Loucy (cell line): ENCODE data around the gene ETNK1.

ENCODE experiments used
- EZH2phosphoT487 ChIP-seq: fragments of 200-600 bp; IDR thresholded peaks from 2 replicates; pipeline ENCODE4 v1.6.1; 2018; ENCODE audit warnings: antibody characterized with exemption, mild to moderate bottlenecking, moderate library complexity, borderline replicate concordance
- TF ChIP-seq, protein P1 (sequence below): fragments of 200-600 bp; sonication (generic); conservative IDR thresholded peaks from 2 replicates; pipeline ENCODE4 v1.5.1; 2014; ENCODE audit warnings: mild to moderate bottlenecking, antibody characterized with exemption, low read length

DNA sequence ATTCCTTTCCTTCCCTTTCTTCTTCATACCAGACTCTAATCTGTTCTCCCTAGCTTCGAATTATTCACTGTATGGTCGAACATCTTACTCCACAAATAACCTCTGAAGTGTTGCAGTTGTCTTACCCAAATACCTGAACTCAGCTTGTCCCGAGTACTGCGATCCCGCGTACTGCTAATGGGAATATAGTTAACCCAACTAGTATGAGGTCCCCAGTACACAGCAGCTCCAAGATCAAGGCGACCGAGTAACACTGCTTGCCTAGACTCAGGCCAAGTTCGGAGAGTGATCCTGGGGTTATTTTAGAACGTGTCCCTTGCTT lies 462 bp upstream of the ETNK1 start:
- TF ChIP-seq, protein P1, sequence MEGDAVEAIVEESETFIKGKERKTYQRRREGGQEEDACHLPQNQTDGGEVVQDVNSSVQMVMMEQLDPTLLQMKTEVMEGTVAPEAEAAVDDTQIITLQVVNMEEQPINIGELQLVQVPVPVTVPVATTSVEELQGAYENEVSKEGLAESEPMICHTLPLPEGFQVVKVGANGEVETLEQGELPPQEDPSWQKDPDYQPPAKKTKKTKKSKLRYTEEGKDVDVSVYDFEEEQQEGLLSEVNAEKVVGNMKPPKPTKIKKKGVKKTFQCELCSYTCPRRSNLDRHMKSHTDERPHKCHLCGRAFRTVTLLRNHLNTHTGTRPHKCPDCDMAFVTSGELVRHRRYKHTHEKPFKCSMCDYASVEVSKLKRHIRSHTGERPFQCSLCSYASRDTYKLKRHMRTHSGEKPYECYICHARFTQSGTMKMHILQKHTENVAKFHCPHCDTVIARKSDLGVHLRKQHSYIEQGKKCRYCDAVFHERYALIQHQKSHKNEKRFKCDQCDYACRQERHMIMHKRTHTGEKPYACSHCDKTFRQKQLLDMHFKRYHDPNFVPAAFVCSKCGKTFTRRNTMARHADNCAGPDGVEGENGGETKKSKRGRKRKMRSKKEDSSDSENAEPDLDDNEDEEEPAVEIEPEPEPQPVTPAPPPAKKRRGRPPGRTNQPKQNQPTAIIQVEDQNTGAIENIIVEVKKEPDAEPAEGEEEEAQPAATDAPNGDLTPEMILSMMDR = no peak
- TF ChIP-seq EZH2phosphoT487 = no peak
